Stomach smooth muscle (tissue), 2 donors: ENCODE data around the gene TRIM43B.
"Not testable (repeated sequence)": the region's sequence is repeated elsewhere in the genome, so short reads cannot be mapped to it uniquely, and the experiment has no call there.

Source experiments
- H3K27ac ChIP-seq: one replicate; pipeline ENCODE4 v1.7.0; 2013; ENCODE audit warnings: mild to moderate bottlenecking, low read length, inconsistent platforms
- H3K27me3 ChIP-seq, 2 donors: one replicate each; pipeline ENCODE4 v1.7.0; 2013; ENCODE audit warnings: low read length in 2 of 2; ENCODE audit not compliant: insufficient read depth in 2 of 2, control insufficient read depth in 1 of 2
- H3K36me3 ChIP-seq, 2 donors: one replicate each; pipeline ENCODE4 v1.7.0; 2013; ENCODE audit warnings: low read length in 2 of 2; ENCODE audit not compliant: control insufficient read depth in 2 of 2, insufficient read depth in 2 of 2
- H3K4me1 ChIP-seq: one replicate; pipeline ENCODE4 v1.7.0; 2013; ENCODE audit warnings: low read length; ENCODE audit not compliant: control insufficient read depth, insufficient read depth
- H3K4me3 ChIP-seq, 2 donors: one replicate each; pipeline ENCODE4 v1.7.0; 2013; ENCODE audit warnings: low read length in 2 of 2
- H3K9ac ChIP-seq, 2 donors: one replicate each; pipeline ENCODE4 v1.7.0; 2013; ENCODE audit warnings: low read length in 2 of 2, mild to moderate bottlenecking in 1 of 2
- H3K9me3 ChIP-seq, 2 donors: one replicate each; pipeline ENCODE4 v1.7.0; 2013; ENCODE audit warnings: low read length in 2 of 2; ENCODE audit not compliant: control insufficient read depth in 2 of 2
- donor health status: healthy.
- donor health status: Pancreatic carcinoma.

The TRIM43B gene

DNA sequence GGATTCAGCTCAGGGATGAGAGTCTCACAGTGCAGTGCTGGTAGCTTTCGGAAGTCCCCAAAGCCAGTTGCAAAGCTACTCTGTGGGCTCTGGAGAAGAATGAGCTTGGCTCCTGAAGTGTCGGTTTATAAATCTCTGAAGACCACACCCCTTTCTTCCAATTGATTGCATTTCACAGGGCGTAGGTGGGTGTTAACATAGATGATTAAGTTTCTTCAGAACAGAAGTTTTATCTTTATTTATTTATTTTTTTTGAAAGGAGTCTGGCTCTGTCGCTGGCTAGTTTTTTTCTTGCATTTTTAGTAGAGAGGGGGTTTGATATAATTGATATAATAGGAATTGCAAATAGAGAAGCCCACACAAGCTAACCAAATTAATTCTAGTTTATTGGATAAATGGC is at the start of gene TRIM43B:
TSS of gene TRIM43B (minus strand) at position 101 of the 400 bp plus-strand sequence. CDS start 2,040 bp downstream, outside the sequence.
- H3K27me3 ChIP-seq, H3K9ac ChIP-seq: not testable (repeated sequence)

DNA sequence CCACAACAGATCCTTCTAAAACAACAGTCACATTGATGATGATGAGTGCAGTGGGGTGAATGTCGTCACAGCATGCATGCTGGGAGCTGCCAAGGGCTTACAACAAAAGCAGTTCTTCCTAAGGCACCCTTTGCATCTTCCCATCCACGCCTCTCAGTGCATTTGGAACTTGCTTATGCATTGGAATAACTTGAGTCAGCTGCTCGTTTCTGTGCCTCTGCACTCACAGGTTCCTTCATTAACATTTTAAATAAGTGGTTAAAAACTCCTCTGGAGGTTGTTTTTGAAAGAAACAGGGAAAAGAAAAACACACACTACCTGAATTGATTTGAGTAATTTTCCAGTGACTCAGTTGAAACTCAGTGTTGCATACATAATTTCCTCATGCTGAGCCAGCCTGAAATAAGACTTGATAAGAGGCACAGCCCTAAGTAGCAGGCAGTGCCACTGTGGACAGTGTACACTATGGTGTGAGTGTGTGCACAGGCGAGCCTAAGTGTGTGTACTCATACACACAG is 46.8 kb upstream of the TRIM43B start:
- H3K36me3 ChIP-seq: peaks cover 7 to 8% of the 10 kb centered on the region in 2 donors
- H3K27me3 ChIP-seq: no peaks in the 10 kb centered on the region
- no peak overlapping the region for H3K27ac ChIP-seq
- no peak overlapping the region for H3K9ac ChIP-seq
- no peaks in the 10 kb centered on the region for H3K9me3 ChIP-seq
- no peak overlapping the region for H3K4me3 ChIP-seq
- H3K4me1 ChIP-seq: no peaks in the 10 kb centered on the region

More for the DNA sequence above, at the start of gene TRIM43B:
- not testable (repeated sequence) for H3K4me3 ChIP-seq, H3K9me3 ChIP-seq, H3K27ac ChIP-seq, H3K4me1 ChIP-seq, H3K36me3 ChIP-seq

DNA sequence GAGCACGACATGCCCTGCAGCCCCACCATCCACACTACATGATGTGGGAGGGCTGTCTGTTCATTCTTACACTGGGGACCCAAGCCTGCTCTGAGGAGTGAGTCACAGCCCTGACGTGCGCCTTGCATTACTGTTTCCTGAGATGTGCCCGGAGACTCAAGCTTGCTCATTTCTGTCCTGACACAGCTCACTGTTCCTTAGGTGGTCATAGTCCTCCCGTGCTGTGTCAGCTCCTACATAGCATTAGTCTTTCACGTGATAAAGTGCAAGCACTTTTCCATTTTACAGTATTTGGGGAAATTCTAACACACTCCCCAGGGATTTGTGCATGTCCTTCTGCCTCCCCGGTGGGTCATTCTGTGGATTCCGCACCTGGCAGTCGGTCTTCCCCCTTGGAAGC is 46.2 kb upstream of the TRIM43B start:
- H3K27ac ChIP-seq: no peak overlapping the region
- peaks cover 7 to 8% of the 10 kb centered on the region in 2 donors for H3K36me3 ChIP-seq
- H3K9me3 ChIP-seq: no peaks in the 10 kb centered on the region
- peaks cover 4% of the 10 kb centered on the region for H3K4me1 ChIP-seq
- no peak overlapping the region for H3K4me3 ChIP-seq
- H3K9ac ChIP-seq: no peak overlapping the region
- no peaks in the 10 kb centered on the region for H3K27me3 ChIP-seq

DNA sequence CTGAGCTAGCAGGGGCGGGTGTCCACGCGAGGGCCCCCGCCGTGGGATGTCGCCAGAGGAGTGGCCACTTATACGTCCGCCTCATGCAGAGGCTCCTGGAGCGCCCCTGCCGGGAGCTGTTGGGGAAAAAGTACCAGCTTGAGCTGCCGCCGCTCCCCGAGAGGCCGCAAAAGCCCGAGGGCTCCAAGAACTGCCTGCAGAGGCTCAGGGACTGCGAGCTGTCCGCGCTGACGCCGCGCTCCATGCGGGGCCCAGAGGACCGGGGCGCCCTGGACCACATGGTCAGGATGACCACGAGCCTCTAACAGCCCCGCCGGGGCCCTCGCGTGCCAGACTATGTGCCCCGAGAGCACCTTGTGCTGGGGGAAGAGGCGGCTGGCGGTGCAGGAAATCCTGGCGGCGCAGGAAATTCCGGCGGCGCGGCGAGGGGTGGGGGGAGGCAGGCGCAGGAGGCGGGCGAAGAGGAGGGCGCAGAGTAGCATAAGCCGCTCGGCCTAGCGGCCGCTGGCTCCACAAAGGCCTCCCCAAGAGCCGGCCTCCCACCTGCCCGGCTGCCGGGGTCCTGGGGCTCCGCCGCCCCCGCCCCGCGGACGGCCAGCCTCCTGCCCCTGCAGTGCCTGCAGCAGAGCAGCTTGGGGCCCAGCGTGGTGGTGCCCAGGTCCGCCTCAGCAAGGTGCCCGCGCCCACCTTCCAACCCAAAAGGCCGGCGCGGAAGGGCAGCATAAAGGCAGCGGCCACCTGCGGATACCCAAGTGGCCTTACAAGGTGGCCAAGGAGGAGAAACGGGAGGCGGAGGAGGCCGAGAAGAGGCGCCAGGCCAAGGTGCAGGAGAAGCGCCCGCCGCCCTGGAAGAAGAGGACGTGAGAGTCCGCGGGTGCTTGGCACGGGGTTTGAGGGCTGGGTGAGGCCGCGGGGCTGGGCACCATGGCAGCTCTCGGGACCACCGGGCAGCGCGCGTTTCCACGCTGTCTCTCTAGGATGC is 42.1 kb upstream of the TRIM43B start:
- H3K27ac ChIP-seq: peak overlapping the region; percentile 60
- H3K9ac ChIP-seq: peak overlapping the region; percentile 69 to 76
- H3K9me3 ChIP-seq: no peaks in the 10 kb centered on the region
- H3K4me1 ChIP-seq: peaks cover 9% of the 10 kb centered on the region
- H3K4me3 ChIP-seq: peak overlapping the region; percentile 76 to 81
- no peaks in the 10 kb centered on the region for H3K27me3 ChIP-seq
- peaks cover 7 to 8% of the 10 kb centered on the region in 2 donors for H3K36me3 ChIP-seq

DNA sequence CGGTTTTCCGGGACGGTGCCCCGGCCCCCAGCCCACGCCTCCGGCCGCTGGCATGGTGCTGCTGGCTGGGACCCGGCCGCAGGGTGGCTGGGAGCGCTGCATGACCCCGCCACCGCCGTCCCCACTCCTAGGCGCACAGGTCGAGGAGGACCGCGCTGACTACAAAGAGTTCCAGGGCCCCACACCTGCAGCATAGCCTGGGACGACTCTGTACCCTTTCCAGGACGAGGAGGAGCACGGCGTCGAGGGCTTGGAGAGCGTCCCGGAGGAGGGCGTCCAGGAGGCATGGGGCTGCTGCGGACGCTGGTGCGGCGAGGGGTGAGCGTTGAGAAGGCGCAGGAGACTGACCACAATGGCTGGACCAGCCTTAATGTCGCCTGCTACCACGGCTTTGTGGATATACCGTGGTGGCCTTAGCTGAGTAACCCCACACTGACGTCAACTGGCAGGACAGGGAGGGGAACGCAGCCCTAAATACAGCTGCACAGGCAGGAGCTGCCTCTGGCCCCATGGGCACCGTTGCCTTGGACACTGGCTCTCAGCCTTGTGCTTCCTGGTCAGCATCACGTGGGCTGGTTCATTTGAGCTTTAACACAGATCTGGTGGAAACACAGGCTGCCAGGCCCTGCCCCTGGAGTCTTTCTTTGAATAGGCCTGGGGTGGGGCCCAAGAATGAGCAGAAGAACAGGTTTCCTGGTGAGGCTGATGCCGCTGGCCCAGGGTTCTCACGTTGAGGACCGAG is 40.9 kb upstream of the TRIM43B start:
- peak overlapping the region; percentile 60 for H3K27ac ChIP-seq
- H3K27me3 ChIP-seq: no peaks in the 10 kb centered on the region
- H3K4me1 ChIP-seq: peaks cover 9% of the 10 kb centered on the region
- peaks cover 2 to 3% of the 10 kb centered on the region in 2 donors for H3K36me3 ChIP-seq
- H3K4me3 ChIP-seq: peak overlapping the region; percentile 76 to 81
- no peaks in the 10 kb centered on the region for H3K9me3 ChIP-seq
- peak overlapping the region; percentile 64 to 69 for H3K9ac ChIP-seq

DNA sequence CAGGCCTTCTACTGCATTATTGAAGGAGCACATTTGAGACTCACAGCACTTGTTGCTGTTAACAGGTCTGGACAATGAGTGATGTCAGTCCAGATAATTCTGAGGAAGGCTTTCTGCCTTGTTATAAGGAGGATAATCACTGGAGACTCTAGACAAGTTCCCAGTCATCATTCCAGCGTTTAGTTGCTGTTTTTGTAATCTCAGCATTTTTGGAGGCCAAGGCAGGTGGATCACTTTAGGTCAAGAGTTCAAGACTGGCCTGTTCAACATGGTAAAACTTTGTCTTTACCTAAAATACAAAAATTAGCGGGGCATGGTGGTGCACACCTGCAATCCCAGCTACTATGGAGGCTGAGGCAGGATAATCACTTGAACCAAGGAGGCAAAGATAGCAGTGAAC is 39.6 kb upstream of the TRIM43B start:
- peaks cover 9% of the 10 kb centered on the region for H3K4me1 ChIP-seq
- no peaks in the 10 kb centered on the region for H3K36me3 ChIP-seq
- H3K9ac ChIP-seq: no peak overlapping the region
- no peaks in the 10 kb centered on the region for H3K9me3 ChIP-seq
- no peak overlapping the region for H3K4me3 ChIP-seq
- H3K27ac ChIP-seq: no peak overlapping the region
- H3K27me3 ChIP-seq: no peaks in the 10 kb centered on the region

DNA sequence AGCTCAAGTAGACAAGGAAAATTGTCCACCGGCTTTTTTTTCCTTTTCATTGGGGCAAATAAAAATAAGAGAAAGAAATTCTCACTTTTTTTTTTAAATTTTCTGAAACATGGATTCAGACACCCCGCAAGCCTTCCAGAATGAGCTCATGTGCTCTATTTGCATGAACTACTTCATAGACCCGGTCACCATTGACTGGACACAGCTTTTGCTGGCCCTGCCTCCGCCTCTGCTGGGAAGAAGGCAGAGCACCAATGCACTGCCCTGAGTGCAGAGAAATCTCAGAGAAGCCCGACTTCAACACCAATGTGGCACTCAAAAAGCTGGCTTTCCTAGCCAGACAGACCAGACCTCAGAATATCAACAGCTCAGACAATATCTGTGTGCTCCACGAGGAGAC is 30.2 kb upstream of the TRIM43B start:
- Histone ChIP-seq H3K27me3 (no peaks in the 10 kb centered on the region), H3K4me1 (no peaks in the 10 kb centered on the region), H3K9me3 (no peaks in the 10 kb centered on the region), H3K36me3 (no peaks in the 10 kb centered on the region), H3K27ac (no peak overlapping the region), H3K4me3 (no peak overlapping the region), H3K9ac (no peak overlapping the region)

DNA sequence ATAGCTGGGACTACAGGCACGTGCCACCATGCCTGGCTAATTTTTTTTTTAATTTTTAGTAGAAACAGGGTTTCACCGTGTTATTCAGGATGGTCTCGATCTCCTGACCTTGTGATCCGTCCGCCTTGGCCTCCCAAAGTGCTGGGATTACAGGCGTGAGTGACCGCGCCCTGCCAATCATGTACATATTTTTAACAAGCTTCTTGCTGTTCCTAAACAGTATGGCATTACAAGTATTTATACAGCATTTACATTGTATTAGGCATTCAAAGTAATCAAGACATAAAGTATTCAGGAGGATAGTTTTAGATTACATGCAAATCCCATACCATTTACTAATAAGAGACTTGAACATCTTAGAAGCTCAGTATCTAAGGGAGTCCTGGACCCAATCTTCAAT is 29.7 kb upstream of the TRIM43B start:
- H3K9me3 ChIP-seq, H3K4me3 ChIP-seq, H3K4me1 ChIP-seq, H3K9ac ChIP-seq, H3K27me3 ChIP-seq, H3K27ac ChIP-seq, H3K36me3 ChIP-seq: not testable (repeated sequence)

DNA sequence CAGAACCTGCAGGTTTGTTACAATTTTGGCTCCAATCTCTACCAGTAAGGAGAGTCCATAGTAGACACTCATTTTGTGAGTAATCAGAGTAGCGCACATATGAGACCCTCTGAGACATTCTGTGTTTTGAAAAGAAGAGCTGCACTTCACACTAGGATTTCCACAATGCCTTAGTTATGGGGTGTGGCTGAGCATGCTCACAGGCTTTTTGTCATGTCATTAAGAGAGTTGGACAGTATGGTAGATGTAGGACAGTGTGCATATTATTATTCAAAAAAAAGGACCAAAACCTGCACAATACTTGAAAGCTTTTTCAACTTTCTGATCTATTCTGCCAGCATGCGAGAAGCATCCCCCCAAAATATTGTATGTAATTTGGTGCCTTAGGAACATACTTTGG is 24.9 kb upstream of the TRIM43B start:
- Histone ChIP-seq H3K9ac (no peak overlapping the region), H3K27ac (no peak overlapping the region), H3K4me3 (no peak overlapping the region), H3K27me3 (no peaks in the 10 kb centered on the region), H3K4me1 (no peaks in the 10 kb centered on the region), H3K9me3 (no peaks in the 10 kb centered on the region), H3K36me3 (no peaks in the 10 kb centered on the region)

DNA sequence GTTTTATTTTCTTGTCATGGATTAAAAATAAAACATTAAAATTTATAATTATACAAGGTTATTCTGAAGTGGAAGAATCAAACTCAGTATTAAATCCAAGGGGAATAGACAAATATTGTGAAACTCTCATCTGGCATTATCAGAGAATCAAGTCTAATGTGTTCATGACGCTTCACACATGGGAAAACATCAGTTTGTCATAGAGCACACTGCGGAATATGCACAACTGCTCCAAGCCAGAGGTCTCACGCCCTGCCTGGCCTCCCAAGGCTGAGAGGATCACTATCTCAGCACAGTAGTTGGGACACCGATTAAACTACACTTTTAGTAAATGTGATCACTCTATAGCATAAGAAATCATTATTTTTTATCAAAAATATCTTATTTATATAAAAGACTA is 20.7 kb upstream of the TRIM43B start:
- H3K9ac ChIP-seq: no peak overlapping the region
- no peak overlapping the region for H3K4me3 ChIP-seq
- H3K9me3 ChIP-seq: no peaks in the 10 kb centered on the region
- H3K4me1 ChIP-seq: no peaks in the 10 kb centered on the region
- no peak overlapping the region for H3K27ac ChIP-seq
- H3K27me3 ChIP-seq: no peaks in the 10 kb centered on the region
- no peaks in the 10 kb centered on the region for H3K36me3 ChIP-seq
